HG03520 (cell line): Measurements from ENCODE around the gene PTGES3L.

Source experiments
- ATAC-seq: cut with Tn5 transposase; IDR thresholded peaks from one replicate; pipeline ENCODE4 v1.9.1; 2021; ENCODE audit warnings: mild to moderate bottlenecking, moderate library complexity; ENCODE audit not compliant: unreplicated experiment

PTGES3L gene

DNA sequence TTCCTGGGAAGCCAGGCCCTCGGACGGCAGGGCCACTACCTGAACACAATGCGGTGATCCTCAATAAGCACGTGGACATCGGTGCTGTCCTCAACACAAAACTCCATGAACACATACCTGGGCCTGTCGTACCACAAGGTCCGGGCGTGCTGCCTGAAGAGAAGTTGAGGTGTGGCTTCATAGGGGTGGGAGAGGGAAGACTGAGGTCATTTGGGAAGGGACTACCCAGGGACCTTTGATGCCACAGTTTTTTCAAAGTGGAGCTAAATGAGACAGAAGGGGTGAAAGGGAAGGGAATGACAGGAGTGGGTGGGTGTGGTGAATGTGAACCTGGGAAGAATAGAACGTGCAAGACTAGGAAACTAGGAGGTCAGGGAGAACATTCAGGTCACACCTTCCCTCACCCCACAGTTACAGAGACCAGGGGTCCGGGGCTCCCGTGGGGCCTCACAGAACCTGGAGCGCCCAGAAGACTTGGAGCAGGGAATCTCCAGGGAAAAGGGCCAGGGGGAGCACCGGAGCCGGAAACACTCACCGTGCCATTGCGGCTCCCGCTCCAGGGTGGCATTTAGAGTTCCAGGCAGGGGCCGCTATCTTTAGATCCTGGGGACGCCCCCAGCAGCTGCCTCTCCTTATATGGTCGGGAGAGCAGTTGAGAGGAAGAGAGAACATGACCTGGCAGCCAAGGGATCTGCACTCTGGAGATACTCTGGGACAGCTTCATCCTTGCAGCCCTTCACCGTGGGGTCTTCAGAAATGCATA lies at the start of gene PTGES3L:
PTGES3L (minus strand) TSS at position 570 of the 763 bp plus-strand sequence; CDS start at position 543, 27 bp downstream.
- no peak for ATAC-seq

DNA sequence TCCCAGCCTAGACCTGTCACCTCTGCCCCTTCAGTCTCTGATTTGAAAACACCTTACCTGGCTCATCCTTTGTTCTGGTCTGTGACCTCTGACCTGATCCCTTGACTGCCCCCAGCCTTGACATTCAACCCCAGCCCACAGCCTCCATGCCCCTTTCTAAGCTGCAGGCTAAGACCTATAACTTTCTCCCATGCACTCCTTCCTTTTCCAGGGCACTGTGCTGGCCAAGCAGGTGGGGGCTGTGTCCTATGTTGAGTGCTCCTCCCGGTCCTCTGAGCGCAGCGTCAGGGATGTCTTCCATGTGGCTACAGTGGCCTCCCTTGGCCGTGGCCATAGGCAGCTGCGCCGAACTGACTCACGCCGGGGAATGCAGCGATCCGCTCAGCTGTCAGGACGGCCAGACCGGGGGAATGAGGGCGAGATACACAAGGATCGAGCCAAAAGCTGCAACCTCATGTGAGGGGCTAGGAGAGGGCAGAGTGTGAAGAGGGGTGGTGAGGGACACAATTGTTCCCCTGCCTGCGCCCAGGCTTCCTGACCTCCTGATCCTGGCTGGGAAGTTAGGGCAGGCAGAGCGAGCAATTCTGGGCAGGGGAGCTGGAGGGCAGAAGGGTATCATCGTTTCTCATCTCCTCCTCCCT lies 48.5 kb upstream of the PTGES3L start:
- ATAC-seq = no peak

DNA sequence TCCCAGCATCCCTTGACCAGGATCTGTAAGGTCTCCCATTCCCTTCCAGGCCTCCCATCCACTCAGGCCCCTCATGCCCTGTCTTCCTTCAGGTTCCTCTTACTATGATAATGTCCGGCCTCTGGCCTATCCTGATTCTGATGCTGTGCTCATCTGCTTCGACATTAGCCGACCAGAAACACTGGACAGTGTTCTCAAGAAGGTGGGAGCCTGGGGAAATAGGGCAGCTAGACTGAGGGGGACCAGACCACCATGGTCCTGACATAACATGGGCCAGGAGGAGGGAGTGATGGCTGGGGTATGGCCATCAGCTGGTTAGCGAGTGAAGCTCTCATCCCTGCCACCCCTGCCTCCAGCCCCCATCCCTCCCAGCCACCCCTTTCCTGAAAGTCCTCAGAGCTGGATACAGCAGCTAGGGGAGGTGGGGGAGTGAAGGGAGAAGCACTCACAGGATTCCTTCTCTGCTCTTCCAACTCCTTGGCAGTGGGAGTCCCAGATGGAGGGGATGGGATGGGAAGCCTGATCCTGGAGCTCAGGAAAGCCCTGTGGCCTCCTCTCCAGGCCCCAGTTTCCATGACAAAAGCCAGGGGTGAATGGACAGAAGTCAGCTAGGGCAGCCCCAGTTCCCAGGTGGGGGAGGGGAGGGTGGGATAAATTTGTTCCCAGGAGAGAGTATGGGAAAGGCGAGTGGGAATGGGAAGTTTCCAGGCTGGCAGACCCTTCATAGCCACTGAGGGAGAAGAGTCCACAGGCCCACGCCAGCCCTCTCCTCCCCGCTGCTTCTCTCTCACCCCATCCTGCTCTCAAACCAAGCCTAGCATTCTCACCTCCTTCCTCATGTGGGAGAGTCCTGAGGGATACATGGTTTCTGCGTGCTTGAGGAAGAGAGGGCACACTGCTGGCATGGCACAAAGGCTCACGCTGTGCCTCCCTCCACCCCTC lies 47.5 kb upstream of the PTGES3L start:
- no peak for ATAC-seq

DNA sequence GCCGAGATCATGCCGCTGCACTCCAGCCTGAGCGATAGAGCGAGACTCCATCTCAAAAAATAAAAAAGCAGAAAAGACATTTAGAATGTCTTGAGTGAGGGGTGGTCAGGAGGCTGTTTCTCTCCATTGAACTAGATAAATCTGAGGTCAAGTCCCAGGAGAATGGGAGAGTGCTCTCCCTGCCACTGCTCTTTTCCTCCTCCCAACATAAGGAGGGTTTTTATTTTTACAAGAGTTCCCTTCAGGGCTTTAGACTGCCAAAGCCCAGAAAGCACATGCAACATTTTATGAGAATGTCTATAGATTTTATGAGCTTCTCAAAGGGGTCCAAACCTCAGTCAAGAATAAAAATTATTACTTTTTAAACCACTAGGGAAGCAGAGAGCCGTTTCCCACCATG lies 46.7 kb upstream of the PTGES3L start:
- ATAC-seq = no peak

DNA sequence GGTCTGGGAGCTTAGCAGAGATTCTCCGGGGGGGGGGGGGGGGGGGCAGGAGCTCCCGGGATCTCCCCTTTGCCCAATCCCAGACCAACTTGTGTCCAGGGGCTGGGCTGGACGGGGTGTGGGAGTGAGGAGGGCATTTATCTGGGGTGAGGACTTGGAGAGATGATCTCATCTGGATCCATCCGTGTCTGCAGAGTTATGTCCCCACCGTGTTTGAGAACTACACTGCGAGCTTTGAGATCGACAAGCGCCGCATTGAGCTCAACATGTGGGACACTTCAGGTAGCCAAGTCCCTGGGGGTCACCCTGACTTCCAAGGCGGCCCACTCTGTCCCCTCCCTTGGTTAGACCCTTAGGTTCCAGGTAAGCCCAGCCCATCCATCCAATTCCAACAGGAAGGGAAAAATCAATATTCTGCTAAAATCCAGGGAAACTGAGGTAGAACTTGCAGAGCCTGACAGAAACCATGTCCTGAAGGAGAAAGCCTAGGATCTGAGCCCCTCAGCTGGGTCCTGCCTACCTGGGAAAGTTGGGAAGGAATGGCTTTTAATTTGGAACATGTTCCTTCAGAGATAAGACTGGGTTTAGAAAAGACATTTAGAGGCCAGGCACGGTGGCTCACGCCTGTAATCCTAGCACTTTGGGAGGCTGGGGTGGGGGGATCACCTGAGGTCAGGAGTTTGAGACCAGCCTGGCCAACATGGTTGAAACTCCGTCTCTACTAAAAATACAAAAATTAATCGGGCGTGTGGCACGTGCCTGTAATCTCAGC lies 46.1 kb upstream of the PTGES3L start:
- no peak for ATAC-seq

DNA sequence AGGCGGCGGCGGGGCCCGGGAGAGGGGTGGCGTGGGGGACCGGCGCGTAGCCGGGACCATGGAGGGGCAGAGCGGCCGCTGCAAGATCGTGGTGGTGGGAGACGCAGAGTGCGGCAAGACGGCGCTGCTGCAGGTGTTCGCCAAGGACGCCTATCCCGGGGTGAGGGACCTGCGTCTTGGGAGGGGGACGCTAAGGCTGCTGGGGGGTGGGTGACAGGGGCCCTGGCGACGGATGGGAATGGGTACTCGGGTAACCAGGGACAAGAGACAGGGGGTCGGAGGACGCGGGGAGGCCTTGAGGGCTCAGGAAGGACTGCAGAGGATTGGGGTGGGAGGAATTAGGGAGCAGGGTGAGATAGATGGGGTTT lies 45.4 kb upstream of the PTGES3L start:
- no peak for ATAC-seq

DNA sequence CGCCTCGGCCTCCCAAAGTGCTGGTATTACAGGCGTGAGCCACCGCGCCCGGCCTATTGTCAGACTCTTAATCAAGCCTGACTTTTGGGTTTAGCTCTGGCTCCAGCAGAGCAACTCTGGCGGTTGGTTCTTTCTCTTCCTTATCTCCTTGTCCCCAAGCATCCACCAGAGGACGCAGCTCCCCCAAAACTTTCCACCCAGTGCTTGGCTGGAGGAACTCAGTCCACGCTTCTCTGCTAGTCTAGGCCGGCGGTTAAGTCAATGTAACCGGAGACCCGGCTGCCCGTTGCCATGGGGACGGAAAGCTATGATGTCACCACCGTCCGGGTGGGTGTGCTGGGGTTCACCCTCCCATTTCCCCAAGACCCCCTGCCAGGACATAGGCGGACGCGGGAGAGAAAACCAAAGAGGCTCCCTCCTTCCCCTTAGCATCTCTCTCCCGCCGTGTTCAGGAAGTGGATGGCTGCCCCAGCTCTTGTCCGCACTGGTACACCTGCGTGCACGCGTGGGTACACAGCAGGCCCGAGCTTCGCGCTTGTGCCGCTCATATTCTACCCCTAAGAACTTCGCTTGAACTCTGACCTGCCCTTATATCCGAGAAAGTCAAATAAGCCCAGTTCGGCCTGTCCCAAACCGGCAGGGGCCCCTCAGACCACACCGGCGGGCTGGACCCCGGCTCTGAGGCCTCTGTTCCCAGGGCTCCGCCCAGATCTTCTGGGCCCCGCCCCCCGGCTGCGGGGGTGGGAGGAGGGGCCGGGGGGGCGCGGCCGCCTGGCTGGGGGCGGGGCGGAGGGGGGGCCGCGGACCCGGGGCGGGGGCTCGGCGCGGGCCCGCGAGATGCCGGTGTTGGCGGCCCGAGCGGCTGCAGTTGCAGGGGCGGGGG lies 44.8 kb upstream of the PTGES3L start, which contains the start of gene RND2:
RND2 (plus strand) TSS at position 825 of the 883 bp plus-strand sequence. CDS start 117 bp downstream, outside the sequence.
- ATAC-seq = no peak

DNA sequence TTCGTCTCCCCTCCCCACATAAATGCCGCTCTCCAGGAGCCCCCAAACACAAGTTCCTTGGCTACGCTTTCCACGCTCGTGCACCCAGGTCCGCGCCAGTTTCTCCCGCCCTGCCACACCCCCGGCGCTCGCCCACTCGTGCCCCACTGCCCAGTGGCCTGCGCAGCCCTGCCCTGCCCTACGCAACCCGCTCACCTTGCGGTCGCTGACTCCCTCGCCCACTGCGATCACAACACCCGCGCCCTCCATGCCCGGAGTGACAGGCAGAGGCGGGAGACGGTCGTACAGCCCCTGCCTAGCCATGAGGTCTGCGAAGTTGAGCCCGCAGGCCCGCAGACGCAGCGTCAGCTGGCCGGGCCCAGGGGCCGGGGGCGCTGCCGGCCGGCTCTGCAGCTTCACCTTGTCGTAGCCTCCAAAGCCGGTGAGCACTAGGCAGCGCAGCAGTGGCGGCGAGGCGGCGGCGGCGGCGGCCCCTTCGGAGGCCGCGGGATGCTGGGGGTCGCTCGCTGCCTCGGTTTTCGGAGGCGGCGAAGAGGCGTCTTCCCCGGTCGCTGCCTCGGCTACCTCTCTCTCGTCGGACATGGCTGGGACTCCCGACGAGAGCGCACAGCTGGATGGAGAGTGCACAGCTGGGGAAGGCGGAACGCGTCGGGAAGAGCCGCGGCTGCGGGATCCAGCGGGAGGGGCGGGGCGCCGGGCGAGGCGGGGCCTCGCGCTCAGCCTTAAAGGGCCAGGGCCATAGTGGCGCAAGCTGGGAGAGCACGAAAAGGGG lies 42.0 kb upstream of the PTGES3L start, which contains the start of gene VAT1:
VAT1 (minus strand) TSS at position 645 of the 772 bp plus-strand sequence; CDS start at position 582, 63 bp downstream.
- no peak for ATAC-seq

DNA sequence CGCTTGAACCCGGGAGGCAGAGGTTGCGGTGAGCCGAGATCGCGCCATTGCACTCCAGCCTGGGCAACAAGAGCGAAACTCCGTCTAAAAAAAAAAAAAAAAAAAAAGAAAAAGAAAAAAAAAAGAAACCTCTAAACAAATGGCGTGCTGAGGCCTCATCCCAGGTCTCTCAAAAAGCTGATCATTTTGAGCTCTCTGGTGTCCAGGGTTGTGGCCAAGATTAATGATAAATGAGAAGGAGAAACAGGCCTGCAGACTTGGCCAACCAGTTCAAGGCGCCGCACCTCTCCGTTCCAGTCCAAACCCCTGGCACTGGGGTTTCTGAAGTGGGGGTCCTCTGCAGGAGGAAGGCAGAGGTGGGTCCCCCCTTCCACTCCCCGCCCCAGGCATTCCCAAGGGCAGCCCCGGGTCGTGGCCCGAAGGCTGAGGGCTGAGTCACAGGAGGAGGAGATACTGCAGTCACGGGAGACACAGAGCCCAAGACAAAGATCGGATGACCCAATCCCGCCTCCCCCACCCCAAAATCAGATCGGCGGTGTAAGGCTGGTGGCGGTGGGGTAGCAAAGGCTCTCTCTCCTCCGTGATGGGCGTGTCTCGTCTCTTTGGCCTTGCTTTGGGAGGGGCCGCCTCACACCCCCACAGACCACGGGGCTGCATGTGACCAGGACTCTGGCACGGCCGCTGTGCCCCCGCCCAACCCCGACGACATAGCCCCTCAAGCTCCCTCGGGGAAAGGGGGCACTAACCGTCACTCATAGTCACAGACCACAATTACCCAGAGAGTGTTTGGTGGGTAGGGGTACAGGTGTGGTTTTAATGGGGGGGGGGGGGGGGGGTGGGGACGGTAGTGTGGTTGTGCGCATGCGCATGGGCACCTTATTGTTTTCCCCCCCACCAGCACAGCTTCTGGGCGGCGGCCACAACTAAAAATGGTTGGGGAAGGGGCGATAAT lies 41.2 kb upstream of the PTGES3L start:
- ATAC-seq = no peak

DNA sequence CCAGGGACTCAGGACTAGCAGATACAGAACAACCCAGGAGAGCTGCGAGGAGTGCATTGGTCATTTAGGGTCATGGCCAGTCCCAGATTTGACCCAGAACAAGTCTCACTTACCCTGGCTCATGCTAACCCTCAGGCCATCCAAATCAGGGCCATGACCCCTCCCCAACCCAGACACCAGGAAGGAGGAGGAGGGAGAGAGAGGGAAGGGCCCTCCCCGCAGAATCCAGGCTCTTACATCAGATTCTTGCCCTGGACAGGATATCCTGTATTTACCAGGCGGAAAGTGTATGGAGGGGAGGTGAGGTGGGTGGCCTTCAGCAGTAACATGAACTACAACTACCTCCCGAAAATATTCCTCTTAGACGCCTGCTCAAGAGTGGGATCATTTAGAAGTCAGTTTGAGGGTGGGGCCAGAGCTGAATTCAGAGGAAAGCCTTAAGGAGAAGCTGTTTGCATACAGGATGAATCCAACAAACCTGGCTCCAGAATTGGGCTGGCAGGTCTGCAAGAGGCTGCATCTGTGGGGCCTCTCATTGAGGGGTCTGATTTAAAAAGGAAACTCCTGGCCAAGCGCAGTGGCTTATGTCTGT lies 40.2 kb upstream of the PTGES3L start:
- no peak for ATAC-seq

DNA sequence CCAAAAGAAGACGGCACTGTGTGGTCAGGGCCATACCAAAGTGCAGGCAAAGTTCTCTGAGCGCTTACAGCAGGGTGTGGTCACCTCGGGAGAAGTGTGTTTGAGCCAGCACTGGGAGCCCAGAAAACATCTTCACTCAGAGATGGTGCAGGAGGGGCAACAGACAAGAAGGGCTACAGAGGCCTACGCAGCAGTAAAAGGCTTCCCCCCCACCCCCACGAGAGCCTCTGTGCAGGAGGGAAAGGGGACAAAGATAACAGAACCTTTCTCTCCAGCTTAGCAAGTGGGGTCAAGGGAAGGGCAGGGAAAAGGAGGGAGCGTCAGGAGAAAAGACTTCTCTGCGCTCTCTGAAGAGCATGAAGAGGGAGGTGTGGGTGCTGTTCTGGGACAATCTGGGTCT lies 39.5 kb upstream of the PTGES3L start:
- ATAC-seq = no peak

DNA sequence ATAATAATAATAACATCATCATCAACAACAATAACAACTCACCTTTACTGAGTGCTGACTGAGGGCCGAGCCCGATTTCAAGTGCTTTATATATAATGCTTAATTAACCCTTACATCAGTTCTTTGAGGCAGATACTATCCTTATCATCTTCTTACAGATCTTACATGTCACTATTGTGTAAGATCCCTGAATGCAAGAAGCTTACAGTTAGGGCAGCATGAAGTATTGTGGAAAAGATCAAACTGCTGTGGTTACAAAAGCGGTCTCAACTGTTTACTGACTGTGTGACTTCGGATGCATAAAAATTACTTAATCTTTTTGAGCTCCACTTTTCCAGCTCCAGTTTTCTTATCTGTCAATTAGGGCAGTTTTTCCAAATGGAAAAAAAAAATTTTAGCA lies 39.1 kb upstream of the PTGES3L start:
- ATAC-seq = no peak

DNA sequence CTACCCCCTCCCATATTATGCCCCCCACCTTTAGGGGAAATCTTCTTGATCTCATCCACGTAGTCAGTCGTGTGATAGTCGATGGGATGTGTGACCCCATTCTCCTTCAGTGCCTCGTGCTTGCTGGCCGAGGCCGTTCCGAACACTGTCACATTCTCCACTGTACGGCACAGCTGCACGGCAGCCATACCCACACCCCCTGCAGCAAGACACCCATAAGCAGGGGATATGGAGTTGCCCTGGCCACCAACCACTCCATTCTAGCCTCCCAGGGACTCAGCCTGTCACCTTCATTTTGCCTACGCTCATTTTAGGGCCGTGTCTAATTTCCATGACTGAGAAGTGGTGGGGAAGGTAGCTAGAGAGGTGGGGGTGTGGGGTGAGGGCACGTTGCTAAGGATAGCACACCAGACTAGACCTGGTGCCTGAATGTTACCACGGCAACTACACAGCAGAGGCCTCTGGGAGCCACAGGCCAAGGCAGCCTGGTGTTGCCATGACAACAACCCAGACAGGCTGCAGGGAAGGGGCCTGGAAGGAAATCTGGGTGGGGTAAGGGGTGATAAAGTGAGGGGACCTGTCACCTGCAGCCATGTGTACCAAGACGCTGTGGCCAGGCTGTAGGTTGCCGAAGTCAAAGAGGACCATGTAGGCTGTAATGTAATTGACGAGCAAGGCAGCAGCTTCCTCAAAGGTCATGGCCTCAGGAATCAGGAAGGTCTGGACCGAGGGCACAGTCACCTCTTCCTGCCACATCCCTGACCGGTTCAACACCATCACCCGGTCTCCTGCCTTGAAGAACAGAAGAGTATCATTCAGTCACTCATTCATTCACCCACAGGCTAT lies 38.4 kb upstream of the PTGES3L start:
- ATAC-seq = no peak

DNA sequence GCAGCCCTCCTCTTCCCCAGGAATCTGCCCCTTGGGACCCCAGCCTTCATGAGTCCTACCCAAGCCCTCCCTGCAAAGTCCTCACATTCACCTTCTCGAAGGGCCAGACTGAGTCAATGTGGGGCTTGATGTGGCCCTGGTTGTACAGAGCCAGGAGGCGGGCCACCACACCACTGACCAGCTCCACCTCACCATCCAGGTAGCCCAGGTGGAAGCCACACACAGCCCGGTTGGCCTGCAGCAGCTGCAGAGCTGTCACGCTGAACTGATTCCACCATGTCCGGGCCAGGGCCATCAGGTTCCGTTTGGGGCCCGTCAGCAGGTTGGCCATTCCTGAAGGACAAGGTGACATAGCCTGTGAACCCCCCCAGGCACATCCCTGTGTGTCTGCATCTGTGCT lies 36.3 kb upstream of the PTGES3L start:
- no peak for ATAC-seq

DNA sequence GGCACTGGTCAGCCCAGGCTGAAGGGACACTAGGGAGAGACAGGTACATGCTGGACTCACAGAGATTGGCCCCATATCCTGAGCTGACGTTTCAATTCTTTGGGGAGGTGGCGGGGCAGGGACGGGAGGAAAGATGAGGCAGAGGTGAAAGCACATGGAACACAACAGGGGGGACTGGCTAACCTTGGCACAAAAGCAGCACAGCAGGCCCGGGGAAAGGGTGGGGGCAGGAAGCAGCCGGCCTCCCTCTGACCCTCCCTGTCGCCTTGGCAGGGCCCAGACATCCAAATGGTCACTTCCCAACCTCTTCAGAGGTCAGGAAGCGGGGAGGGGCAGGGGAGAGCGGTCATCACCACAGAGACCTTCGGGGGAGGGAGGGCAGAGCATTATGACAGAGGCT lies 35.7 kb upstream of the PTGES3L start:
- ATAC-seq = no peak
